A549 (cell line): Measurements from ENCODE around the gene PDZD2.

Experiments used
- CBX8 ChIP-seq: fragments of 200-600 bp; sonication (generic); IDR thresholded peaks from 2 replicates; pipeline ENCODE4 v1.6.1; 2016
- CHD4 ChIP-seq: fragments of 200-600 bp; sonication (generic); IDR thresholded peaks from 2 replicates; pipeline ENCODE4 v1.6.1; 2016; ENCODE audit warnings: antibody characterized with exemption, mild to moderate bottlenecking, borderline replicate concordance
- EP300 ChIP-seq, 2 experiments: fragments of >200 bp; sonication (Bioruptor Twin); formaldehyde crosslinking; IDR thresholded peaks; 2 replicates in 1 of 2; 3 replicates in 1 of 2; pipeline ENCODE4 v1.6.1; 2016 to 2017
- HDAC2 ChIP-seq: fragments of 200-600 bp; sonication (generic); IDR thresholded peaks from 2 replicates; pipeline ENCODE4 v1.6.1; 2016
- NPAS2 ChIP-seq: fragments of 250-450 bp; sonication (Bioruptor Pico); IDR thresholded peaks from 2 replicates; pipeline ENCODE4 v1.8.0; 2022; ENCODE audit warnings: mild to moderate bottlenecking, moderate library complexity, borderline replicate concordance
- NR3C1 ChIP-seq: fragments of >200 bp; sonication (Bioruptor Twin); formaldehyde crosslinking; IDR thresholded peaks from 3 replicates; pipeline ENCODE4 v1.6.1; 2017
- POLR2A ChIP-seq: IDR thresholded peaks from 2 replicates; pipeline ENCODE4 v1.6.1; 2012; ENCODE audit warnings: mild to moderate bottlenecking, low read length
- RCOR1 ChIP-seq: fragments of 150-350 bp; IDR thresholded peaks from 2 replicates; pipeline ENCODE4 v1.6.1; 2014; ENCODE audit warnings: antibody characterized with exemption, low read length, low read depth
- RFX5 ChIP-seq: fragments of 450-650 bp; IDR thresholded peaks from 2 replicates; pipeline ENCODE4 v1.7.1; 2014; ENCODE audit warnings: antibody characterized with exemption, mild to moderate bottlenecking, moderate library complexity
- ZC3H11A ChIP-seq: fragments of 450-650 bp; IDR thresholded peaks from 2 replicates; pipeline ENCODE4 v1.6.1; 2014; ENCODE audit warnings: antibody characterized with exemption, mild to moderate bottlenecking
- TF ChIP-seq, protein P1 (sequence below): fragments of >200 bp; sonication (Bioruptor Twin); formaldehyde crosslinking; IDR thresholded peaks from 3 replicates; pipeline ENCODE4 v1.5.1; 2016
- TF ChIP-seq, protein P2 (sequence below): fragments of 200-600 bp; sonication (generic); IDR thresholded peaks from 2 replicates; pipeline ENCODE4 v1.6.1; 2016; ENCODE audit warnings: antibody characterized with exemption, mild to moderate bottlenecking, moderate library complexity

DNA sequence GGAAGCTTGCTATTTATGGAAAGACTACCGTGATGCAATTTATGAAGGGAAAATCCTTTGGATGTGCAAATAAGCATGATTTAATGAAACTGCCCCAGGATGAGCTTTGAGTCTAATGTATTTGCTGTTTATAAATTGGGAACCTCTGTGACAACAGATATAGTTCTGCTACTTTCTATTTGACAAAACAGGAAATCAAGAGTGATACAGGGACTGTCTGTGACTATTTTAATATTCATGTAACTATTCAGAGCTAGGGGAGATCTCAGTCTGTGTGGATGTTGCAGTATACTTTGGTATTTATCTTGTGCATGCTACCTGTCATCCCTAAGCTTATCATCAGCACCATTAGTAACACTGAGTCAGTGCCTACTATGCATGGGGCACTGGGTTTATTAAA, 132.1 kb downstream of the PDZD2 start:
- TF ChIP-seq, protein P1, sequence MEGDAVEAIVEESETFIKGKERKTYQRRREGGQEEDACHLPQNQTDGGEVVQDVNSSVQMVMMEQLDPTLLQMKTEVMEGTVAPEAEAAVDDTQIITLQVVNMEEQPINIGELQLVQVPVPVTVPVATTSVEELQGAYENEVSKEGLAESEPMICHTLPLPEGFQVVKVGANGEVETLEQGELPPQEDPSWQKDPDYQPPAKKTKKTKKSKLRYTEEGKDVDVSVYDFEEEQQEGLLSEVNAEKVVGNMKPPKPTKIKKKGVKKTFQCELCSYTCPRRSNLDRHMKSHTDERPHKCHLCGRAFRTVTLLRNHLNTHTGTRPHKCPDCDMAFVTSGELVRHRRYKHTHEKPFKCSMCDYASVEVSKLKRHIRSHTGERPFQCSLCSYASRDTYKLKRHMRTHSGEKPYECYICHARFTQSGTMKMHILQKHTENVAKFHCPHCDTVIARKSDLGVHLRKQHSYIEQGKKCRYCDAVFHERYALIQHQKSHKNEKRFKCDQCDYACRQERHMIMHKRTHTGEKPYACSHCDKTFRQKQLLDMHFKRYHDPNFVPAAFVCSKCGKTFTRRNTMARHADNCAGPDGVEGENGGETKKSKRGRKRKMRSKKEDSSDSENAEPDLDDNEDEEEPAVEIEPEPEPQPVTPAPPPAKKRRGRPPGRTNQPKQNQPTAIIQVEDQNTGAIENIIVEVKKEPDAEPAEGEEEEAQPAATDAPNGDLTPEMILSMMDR: no peak
- TF ChIP-seq HDAC2 (no peak), NR3C1 (no peak), POLR2A (no peak), NPAS2 (CRISPR knock-in tag) (no peak), EP300 (IDR thresholded peaks at IDR 0.05) (no peak), CBX8 (no peak), ZC3H11A (no peak), RCOR1 (no peak), RFX5 (no peak), CHD4 (no peak)
- TF ChIP-seq, protein P2, sequence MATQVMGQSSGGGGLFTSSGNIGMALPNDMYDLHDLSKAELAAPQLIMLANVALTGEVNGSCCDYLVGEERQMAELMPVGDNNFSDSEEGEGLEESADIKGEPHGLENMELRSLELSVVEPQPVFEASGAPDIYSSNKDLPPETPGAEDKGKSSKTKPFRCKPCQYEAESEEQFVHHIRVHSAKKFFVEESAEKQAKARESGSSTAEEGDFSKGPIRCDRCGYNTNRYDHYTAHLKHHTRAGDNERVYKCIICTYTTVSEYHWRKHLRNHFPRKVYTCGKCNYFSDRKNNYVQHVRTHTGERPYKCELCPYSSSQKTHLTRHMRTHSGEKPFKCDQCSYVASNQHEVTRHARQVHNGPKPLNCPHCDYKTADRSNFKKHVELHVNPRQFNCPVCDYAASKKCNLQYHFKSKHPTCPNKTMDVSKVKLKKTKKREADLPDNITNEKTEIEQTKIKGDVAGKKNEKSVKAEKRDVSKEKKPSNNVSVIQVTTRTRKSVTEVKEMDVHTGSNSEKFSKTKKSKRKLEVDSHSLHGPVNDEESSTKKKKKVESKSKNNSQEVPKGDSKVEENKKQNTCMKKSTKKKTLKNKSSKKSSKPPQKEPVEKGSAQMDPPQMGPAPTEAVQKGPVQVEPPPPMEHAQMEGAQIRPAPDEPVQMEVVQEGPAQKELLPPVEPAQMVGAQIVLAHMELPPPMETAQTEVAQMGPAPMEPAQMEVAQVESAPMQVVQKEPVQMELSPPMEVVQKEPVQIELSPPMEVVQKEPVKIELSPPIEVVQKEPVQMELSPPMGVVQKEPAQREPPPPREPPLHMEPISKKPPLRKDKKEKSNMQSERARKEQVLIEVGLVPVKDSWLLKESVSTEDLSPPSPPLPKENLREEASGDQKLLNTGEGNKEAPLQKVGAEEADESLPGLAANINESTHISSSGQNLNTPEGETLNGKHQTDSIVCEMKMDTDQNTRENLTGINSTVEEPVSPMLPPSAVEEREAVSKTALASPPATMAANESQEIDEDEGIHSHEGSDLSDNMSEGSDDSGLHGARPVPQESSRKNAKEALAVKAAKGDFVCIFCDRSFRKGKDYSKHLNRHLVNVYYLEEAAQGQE: no peak
